HepG2 (cell line): Measurements from ENCODE around the gene CYB5R3. TPM values are rescaled to one million over a fixed set of nuclear protein-coding genes. Genes with fewer than 3 reads are reported as not detected.

Source experiments
- RBFOX2 ChIP-seq: fragments of 200-400 bp; formaldehyde crosslinking; IDR thresholded peaks from 2 replicates; pipeline ENCODE4 v1.6.1; 2017; ENCODE audit warnings: low read depth, mild to moderate bottlenecking, low read length
- ZBTB3 ChIP-seq: sonication (generic); formaldehyde crosslinking; IDR thresholded peaks from 2 replicates; pipeline ENCODE4 v1.4.0; 2020; ENCODE audit warnings: low read depth, mild to moderate bottlenecking, moderate library complexity, missing genetic modification reagents, borderline replicate concordance
- ZBTB40 ChIP-seq, 2 experiments: fragments of 450-650 bp in 1 of 2; sonication (generic) in 1 of 2; formaldehyde crosslinking in 1 of 2; IDR thresholded peaks; 2 replicates each; pipeline versions ENCODE4 v1.6.1 to v1.8.0; 2016 to 2022; ENCODE audit warnings: antibody characterized with exemption in 1 of 2, mild to moderate bottlenecking in 1 of 2, missing genetic modification reagents in 1 of 2
- polyA plus RNA-seq, 8 experiments: library from polyadenylated mRNA; depleted of rRNA in 3 of 8; stranded (reverse) in 7 of 8; unstranded in 1 of 8; fragments of >200 nt; fragmentation: Illumina TruSeq in 4 of 8; extraction: Trizol in 4 of 8; gene quantifications; 2 replicates each; pipeline versions ENCODE4 v1.2.1 to v1.2.3, GENCODE V29; 2011 to 2016; ENCODE audit warnings: low read depth in 4 of 8, missing spikeins in 1 of 8, mixed read lengths in 1 of 8; ENCODE audit not compliant: insufficient read depth in 1 of 8
- total RNA-seq, 5 experiments: library from RNA; depleted of rRNA; stranded (reverse); fragments of >200 nt; fragmentation: Illumina TruSeq; extraction: Trizol; gene quantifications; 2 replicates each; pipeline ENCODE4 v1.2.3, GENCODE V29; 2016; ENCODE audit warnings: low read depth in 1 of 5

Gene CYB5R3
- total and polyA plus RNA-seq, 2 of the 13 experiments (the other 11 are each of a cell fraction or from before 2014, with no cell fraction given) = 32.4 to 305 TPM

GRCh38 chr22:42636506-42636905 is 12.7 kb downstream of the CYB5R3 start (continued):
- no peak for TF ChIP-seq ZBTB40 (IDR thresholded peaks at IDR 0.05)
- TF ChIP-seq ZBTB40 (CRISPR knock-in tag; IDR thresholded peaks at IDR 0.05) = no peak
- no peak for TF ChIP-seq ZBTB3 (CRISPR knock-in tag)
- TF ChIP-seq RBFOX2 = 0 out of 2 replicates have a peak, but pooled peaks have one; percentile 25
